HepG2 (cell line): Measurements from ENCODE around the gene ABHD3. TPM values are rescaled to one million over a fixed set of nuclear protein-coding genes. Genes with fewer than 3 reads are reported as not detected.

Experiments
- BRCA1 ChIP-seq: sonication (generic); formaldehyde crosslinking; IDR thresholded peaks from 2 replicates; pipeline ENCODE4 v1.4.0; 2020; ENCODE audit warnings: missing genetic modification reagents
- BRD4 ChIP-seq: sonication (generic); formaldehyde crosslinking; IDR thresholded peaks from 2 replicates; pipeline ENCODE4 v1.4.0; 2020; ENCODE audit warnings: missing genetic modification reagents
- CENPX ChIP-seq: sonication (generic); formaldehyde crosslinking; IDR thresholded peaks from 2 replicates; pipeline ENCODE4 v1.9.0; 2021; ENCODE audit warnings: mild to moderate bottlenecking, missing genetic modification reagents, moderate library complexity
- EP300 ChIP-seq, 3 experiments: sonication (generic) in 1 of 3; formaldehyde crosslinking in 1 of 3; IDR thresholded peaks; 2 replicates each; pipeline versions ENCODE4 v1.5.1 to v1.6.1; 2011 to 2020; ENCODE audit warnings: low read depth in 2 of 3, low read length in 2 of 3, borderline replicate concordance in 1 of 3, improper control_type of control experiment in 1 of 3, mild to moderate bottlenecking in 1 of 3, missing genetic modification reagents in 1 of 3, moderate library complexity in 1 of 3
- ISX ChIP-seq: sonication (generic); formaldehyde crosslinking; conservative IDR thresholded peaks from 2 replicates; pipeline ENCODE4 v1.5.0; 2020; ENCODE audit warnings: missing genetic modification reagents
- KLF9 ChIP-seq: IDR thresholded peaks from 2 replicates; pipeline ENCODE4 v1.6.1; 2016; ENCODE audit warnings: low read depth
- KMT2A ChIP-seq: sonication (generic); formaldehyde crosslinking; IDR thresholded peaks from 2 replicates; pipeline ENCODE4 v1.4.0; 2020; ENCODE audit warnings: missing genetic modification reagents
- ZNF382 ChIP-seq: sonication (generic); formaldehyde crosslinking; IDR thresholded peaks from 2 replicates; pipeline ENCODE4 v1.5.0; 2020; ENCODE audit warnings: missing genetic modification reagents, mild to moderate bottlenecking, borderline replicate concordance
- ZXDC ChIP-seq: sonication (generic); formaldehyde crosslinking; IDR thresholded peaks from 2 replicates; pipeline ENCODE4 v1.5.0; 2020; ENCODE audit warnings: mild to moderate bottlenecking, missing genetic modification reagents
- polyA plus RNA-seq, 8 experiments: library from polyadenylated mRNA; depleted of rRNA in 3 of 8; stranded (reverse) in 7 of 8; unstranded in 1 of 8; fragments of >200 nt; fragmentation: Illumina TruSeq in 4 of 8; extraction: Trizol in 4 of 8; gene quantifications; 2 replicates each; pipeline versions ENCODE4 v1.2.1 to v1.2.3, GENCODE V29; 2011 to 2016; ENCODE audit warnings: low read depth in 4 of 8, missing spikeins in 1 of 8, mixed read lengths in 1 of 8; ENCODE audit not compliant: insufficient read depth in 1 of 8
- total RNA-seq, 5 experiments: library from RNA; depleted of rRNA; stranded (reverse); fragments of >200 nt; fragmentation: Illumina TruSeq; extraction: Trizol; gene quantifications; 2 replicates each; pipeline ENCODE4 v1.2.3, GENCODE V29; 2016; ENCODE audit warnings: low read depth in 1 of 5
- TF ChIP-seq, protein P1 (sequence below): sonication (generic); formaldehyde crosslinking; IDR thresholded peaks from 2 replicates; pipeline ENCODE4 v1.4.0; 2020; ENCODE audit warnings: missing genetic modification reagents
- TF ChIP-seq, protein P2 (sequence below), 2 experiments: IDR thresholded peaks; 2 replicates each; pipeline ENCODE4 v1.6.1; 2011 to 2012; ENCODE audit warnings: low read length in 2 of 2, borderline replicate concordance in 1 of 2, low read depth in 1 of 2, mild to moderate bottlenecking in 1 of 2, moderate library complexity in 1 of 2
- TF ChIP-seq, protein P3 (sequence below): sonication (generic); formaldehyde crosslinking; IDR thresholded peaks from 2 replicates; pipeline ENCODE4 v1.4.0; 2020; ENCODE audit warnings: missing genetic modification reagents, borderline replicate concordance
- TF ChIP-seq, protein P4 (sequence below): sonication (generic); formaldehyde crosslinking; IDR thresholded peaks from 2 replicates; pipeline ENCODE4 v1.8.1; 2023; ENCODE audit warnings: mild to moderate bottlenecking, inconsistent platforms, moderate library complexity, missing genetic modification reagents, borderline replicate concordance

The ABHD3 gene
- total and polyA plus RNA-seq, 2 of the 13 experiments (the other 11 are each of a cell fraction or from before 2014, with no cell fraction given), result 32.1 to 40.2 TPM

GRCh38 chr18:21686282-21687105, 18.1 kb downstream of the ABHD3 start (continued):
- TF ChIP-seq ZXDC (CRISPR knock-in tag) (no peak), CENPX (CRISPR knock-in tag) (no peak), BRD4 (CRISPR knock-in tag) (no peak), BRCA1 (CRISPR knock-in tag) (no peak), KLF9 (no peak), KMT2A (CRISPR knock-in tag) (peak; percentile 70; the same call in 1 of the 2 replicates), ZNF382 (no peak), ISX (no peak), EP300 (IDR thresholded peaks at IDR 0.05; ENCODE audit: low read depth in 2 of 2, low read length in 2 of 2) (peak in 1 of 2 experiments; percentile 87; a peak in 2 of 4 replicates), EP300 (CRISPR knock-in tag; IDR thresholded peaks at IDR 0.05; ENCODE audit: borderline replicate concordance) (peak; percentile 58; the same call in 1 of the 2 replicates)
- TF ChIP-seq, protein P1, sequence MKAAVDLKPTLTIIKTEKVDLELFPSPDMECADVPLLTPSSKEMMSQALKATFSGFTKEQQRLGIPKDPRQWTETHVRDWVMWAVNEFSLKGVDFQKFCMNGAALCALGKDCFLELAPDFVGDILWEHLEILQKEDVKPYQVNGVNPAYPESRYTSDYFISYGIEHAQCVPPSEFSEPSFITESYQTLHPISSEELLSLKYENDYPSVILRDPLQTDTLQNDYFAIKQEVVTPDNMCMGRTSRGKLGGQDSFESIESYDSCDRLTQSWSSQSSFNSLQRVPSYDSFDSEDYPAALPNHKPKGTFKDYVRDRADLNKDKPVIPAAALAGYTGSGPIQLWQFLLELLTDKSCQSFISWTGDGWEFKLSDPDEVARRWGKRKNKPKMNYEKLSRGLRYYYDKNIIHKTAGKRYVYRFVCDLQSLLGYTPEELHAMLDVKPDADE (CRISPR knock-in tag), result no peak
- TF ChIP-seq, protein P2, sequence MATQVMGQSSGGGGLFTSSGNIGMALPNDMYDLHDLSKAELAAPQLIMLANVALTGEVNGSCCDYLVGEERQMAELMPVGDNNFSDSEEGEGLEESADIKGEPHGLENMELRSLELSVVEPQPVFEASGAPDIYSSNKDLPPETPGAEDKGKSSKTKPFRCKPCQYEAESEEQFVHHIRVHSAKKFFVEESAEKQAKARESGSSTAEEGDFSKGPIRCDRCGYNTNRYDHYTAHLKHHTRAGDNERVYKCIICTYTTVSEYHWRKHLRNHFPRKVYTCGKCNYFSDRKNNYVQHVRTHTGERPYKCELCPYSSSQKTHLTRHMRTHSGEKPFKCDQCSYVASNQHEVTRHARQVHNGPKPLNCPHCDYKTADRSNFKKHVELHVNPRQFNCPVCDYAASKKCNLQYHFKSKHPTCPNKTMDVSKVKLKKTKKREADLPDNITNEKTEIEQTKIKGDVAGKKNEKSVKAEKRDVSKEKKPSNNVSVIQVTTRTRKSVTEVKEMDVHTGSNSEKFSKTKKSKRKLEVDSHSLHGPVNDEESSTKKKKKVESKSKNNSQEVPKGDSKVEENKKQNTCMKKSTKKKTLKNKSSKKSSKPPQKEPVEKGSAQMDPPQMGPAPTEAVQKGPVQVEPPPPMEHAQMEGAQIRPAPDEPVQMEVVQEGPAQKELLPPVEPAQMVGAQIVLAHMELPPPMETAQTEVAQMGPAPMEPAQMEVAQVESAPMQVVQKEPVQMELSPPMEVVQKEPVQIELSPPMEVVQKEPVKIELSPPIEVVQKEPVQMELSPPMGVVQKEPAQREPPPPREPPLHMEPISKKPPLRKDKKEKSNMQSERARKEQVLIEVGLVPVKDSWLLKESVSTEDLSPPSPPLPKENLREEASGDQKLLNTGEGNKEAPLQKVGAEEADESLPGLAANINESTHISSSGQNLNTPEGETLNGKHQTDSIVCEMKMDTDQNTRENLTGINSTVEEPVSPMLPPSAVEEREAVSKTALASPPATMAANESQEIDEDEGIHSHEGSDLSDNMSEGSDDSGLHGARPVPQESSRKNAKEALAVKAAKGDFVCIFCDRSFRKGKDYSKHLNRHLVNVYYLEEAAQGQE (IDR thresholded peaks at IDR 0.05; ENCODE audit: borderline replicate concordance in 1 of 2, low read depth in 1 of 2, low read length in 2 of 2), result no peak
- TF ChIP-seq, protein P3, sequence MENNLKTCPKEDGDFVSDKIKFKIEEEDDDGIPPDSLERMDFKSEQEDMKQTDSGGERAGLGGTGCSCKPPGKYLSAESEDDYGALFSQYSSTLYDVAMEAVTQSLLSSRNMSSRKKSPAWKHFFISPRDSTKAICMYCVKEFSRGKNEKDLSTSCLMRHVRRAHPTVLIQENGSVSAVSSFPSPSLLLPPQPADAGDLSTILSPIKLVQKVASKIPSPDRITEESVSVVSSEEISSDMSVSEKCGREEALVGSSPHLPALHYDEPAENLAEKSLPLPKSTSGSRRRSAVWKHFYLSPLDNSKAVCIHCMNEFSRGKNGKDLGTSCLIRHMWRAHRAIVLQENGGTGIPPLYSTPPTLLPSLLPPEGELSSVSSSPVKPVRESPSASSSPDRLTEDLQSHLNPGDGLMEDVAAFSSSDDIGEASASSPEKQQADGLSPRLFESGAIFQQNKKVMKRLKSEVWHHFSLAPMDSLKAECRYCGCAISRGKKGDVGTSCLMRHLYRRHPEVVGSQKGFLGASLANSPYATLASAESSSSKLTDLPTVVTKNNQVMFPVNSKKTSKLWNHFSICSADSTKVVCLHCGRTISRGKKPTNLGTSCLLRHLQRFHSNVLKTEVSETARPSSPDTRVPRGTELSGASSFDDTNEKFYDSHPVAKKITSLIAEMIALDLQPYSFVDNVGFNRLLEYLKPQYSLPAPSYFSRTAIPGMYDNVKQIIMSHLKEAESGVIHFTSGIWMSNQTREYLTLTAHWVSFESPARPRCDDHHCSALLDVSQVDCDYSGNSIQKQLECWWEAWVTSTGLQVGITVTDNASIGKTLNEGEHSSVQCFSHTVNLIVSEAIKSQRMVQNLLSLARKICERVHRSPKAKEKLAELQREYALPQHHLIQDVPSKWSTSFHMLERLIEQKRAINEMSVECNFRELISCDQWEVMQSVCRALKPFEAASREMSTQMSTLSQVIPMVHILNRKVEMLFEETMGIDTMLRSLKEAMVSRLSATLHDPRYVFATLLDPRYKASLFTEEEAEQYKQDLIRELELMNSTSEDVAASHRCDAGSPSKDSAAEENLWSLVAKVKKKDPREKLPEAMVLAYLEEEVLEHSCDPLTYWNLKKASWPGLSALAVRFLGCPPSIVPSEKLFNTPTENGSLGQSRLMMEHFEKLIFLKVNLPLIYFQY (CRISPR knock-in tag), result no peak
- TF ChIP-seq, protein P4, sequence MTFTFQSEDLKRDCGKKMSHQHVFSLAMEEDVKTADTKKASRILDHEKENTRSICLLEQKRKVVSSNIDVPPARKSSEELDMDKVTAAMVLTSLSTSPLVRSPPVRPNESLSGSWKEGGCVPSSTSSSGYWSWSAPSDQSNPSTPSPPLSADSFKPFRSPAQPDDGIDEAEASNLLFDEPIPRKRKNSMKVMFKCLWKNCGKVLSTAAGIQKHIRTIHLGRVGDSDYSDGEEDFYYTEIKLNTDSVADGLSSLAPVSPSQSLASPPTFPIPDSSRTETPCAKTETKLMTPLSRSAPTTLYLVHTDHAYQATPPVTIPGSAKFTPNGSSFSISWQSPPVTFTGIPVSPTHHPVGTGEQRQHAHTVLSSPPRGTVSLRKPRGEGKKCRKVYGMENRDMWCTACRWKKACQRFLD (CRISPR knock-in tag), result no peak
